Measurements from ENCODE around the gene C18orf63.

DNA sequence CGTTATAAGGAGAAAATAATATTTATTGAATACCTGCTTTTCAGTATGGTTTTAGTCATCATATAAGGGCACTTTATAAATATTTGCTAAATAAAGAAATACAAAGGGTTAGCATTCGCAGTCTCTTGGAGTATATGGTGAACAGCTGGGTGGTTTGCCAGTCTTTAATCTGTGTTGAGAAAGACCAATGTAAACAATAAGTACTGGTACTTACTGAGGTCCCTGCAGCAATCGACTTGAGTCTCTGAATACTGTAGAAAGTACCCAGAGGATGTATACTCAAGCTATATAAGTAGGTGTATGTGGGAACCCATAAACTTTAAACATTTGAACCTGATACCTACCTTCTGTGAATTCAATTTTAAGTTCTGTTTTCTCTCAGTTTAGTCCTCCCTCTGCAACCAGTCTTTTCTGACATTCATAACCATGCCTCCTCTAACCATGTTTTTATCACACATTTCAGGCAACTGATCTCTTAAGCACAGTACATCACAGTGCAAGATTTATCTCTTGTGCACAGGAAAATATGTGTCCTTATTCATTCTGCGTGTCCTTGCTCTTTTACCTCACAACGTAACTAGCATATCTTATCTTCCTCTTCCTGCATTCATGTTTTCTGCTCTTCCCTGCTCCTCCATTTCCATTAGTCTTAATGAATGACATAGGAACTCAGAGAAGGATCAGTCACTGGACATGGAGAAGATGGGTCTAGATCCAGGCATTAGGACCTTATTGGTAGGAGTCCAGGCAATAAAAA is 21.7 kb downstream of the C18orf63 start:
- TF ChIP-seq POLR2A (IDR thresholded peaks at IDR 0.05; ENCODE audit: low read length) (no peak), GATA1 (IDR thresholded peaks at IDR 0.05; ENCODE audit: low read depth, low read length) (no peak)

Measured in erythroblast (primary cell).